Measurements from ENCODE around the gene KIAA1671. TPM values are rescaled to one million over a fixed set of nuclear protein-coding genes. Genes with fewer than 3 reads are reported as not detected.

Gene KIAA1671
- polyA plus RNA-seq, 1 donor (not counting 4 experiments of a cell fraction or from before 2014, with no cell fraction given) = 17.4 TPM

DNA sequence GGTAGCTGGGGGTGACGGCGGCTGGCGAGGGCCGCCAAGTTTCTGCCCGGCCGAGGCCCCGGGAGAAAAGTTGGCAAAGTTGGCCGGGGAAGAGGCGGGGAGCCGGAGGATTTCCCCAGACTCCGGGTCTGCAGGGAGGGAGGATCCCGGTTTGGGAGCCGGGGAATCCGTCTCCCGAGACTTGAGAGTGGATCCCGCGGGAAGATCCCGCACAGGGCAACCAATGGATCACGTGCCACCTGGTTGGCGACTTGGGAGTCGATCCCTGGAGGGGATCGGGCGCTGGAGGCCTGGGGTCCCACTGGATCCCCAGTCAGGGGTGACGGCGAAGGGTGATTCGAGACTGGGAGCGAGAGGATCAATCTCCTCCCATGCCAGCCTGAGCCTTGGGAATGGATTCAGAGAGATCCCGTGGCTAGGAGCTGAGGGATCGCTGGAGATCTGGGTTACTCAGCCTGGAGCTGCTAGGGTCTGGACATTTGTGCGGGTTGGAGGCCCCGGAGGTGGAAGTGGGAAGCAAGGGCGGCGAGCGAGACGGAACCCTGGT is 394 bp downstream of the KIAA1671 start:
- Histone ChIP-seq H2AFZ (ENCODE audit: control insufficient read depth, low read length) (peak overlapping the region; percentile 87), H3K4me3 (ENCODE audit: control insufficient read depth in 2 of 3, extremely low read depth in 1 of 3, insufficient read depth in 2 of 3, low read depth in 1 of 3, low read length in 3 of 3) (peak overlapping the region; percentile 80 to 92 (median 91)), H3K9me1 (ENCODE audit: control insufficient read depth, extremely low read depth, insufficient read depth, low read length) (no peaks in the 10 kb centered on the region), H3K9ac (ENCODE audit: control insufficient read depth, extremely low read depth, insufficient read depth, low read length) (peak overlapping the region; percentile 99), H3K4me2 (ENCODE audit: control insufficient read depth, extremely low read depth, insufficient read depth, low read depth, low read length) (peak overlapping the region; percentile 92), H3K9me3 (ENCODE audit: control insufficient read depth, low read depth, low read length) (no peaks in the 10 kb centered on the region), H3K27ac (ENCODE audit: control insufficient read depth, insufficient read depth, low read length) (peak overlapping the region; percentile 93), H4K20me1 (ENCODE audit: control insufficient read depth, extremely low read depth, insufficient read depth, low read length) (no peaks in the 10 kb centered on the region), H3K4me1 (ENCODE audit: control insufficient read depth, extremely low read depth, insufficient read depth, low read length) (peaks cover 43% of the 10 kb centered on the region), H3K79me2 (ENCODE audit: control insufficient read depth, insufficient read depth, low read length) (peaks cover 44% of the 10 kb centered on the region), H3K27me3 (ENCODE audit: control insufficient read depth, extremely low read depth, insufficient read depth, low read length) (no peaks in the 10 kb centered on the region), H3K36me3 (ENCODE audit: control insufficient read depth in 2 of 2, extremely low read depth in 1 of 2, insufficient read depth in 2 of 2, low read length in 2 of 2) (peaks cover 0 to under 1% of the 10 kb centered on the region in 2 experiments)
- DNase-seq (ENCODE audit: low read depth, low spot score) (no peak), FAIRE-seq (no peak)
- TF ChIP-seq, protein P1, sequence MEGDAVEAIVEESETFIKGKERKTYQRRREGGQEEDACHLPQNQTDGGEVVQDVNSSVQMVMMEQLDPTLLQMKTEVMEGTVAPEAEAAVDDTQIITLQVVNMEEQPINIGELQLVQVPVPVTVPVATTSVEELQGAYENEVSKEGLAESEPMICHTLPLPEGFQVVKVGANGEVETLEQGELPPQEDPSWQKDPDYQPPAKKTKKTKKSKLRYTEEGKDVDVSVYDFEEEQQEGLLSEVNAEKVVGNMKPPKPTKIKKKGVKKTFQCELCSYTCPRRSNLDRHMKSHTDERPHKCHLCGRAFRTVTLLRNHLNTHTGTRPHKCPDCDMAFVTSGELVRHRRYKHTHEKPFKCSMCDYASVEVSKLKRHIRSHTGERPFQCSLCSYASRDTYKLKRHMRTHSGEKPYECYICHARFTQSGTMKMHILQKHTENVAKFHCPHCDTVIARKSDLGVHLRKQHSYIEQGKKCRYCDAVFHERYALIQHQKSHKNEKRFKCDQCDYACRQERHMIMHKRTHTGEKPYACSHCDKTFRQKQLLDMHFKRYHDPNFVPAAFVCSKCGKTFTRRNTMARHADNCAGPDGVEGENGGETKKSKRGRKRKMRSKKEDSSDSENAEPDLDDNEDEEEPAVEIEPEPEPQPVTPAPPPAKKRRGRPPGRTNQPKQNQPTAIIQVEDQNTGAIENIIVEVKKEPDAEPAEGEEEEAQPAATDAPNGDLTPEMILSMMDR (optimal IDR thresholded peaks at IDR 0.05 in 1 of 3, IDR thresholded peaks at IDR 0.05 in 1 of 3, conservative IDR thresholded peaks at IDR 0.05 in 1 of 3; ENCODE audit: extremely low read depth in 1 of 3, insufficient read depth in 2 of 3, low read length in 3 of 3) = no peak
- no peak for TF ChIP-seq EZH2 (IDR thresholded peaks at IDR 0.05; ENCODE audit: low read length)
- dilution Hi-C loops (cut with MboI; ENCODE audit: extremely low pct_ligation_motif_present, low sequenced_read_pairs) = no loop called here

DNA sequence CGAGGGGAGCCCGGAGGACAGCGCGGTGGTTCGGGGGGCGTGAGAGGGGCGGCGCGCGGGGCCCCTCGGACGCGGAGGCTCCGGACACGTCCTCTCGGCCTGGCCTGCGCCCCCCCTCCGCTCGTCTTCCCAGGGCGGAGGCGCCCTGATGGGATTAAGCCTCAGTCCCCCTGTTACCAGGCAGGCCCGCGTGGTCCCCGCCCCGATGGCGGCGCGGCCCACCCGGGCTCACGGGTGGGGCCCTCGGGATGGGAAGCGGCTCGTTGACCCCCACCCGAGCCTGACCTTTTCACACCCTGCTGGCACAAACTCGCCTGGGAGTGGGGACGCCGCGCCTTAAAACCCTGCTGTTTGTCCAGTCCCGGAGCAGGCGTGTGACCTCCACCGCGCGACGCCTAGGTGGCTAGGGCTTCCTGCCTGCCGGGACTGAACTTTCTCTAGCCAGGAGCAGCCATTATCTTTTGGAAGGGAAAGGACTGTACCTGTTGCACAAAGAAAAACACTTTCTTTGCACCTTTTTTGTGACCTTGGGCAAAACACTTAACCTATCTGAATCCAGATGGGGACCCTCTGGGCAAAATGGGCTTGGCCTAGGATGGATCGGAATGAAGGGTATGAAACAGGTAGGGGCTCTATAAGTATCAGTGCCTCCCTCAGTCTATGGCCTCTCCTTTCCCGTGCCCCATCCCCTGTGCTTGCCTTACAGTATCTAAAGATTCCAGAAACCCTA is 1.0 kb downstream of the KIAA1671 start:
- H3K27me3 ChIP-seq (ENCODE audit: control insufficient read depth, extremely low read depth, insufficient read depth, low read length) = no peaks in the 10 kb centered on the region
- peak overlapping the region; percentile 99 for H3K9ac ChIP-seq (ENCODE audit: control insufficient read depth, extremely low read depth, insufficient read depth, low read length)
- FAIRE-seq = peak; percentile 70
- dilution Hi-C loops (cut with MboI; ENCODE audit: extremely low pct_ligation_motif_present, low sequenced_read_pairs) = no loop called here
- H3K4me1 ChIP-seq (ENCODE audit: control insufficient read depth, extremely low read depth, insufficient read depth, low read length) = peaks cover 46% of the 10 kb centered on the region
- peaks cover 47% of the 10 kb centered on the region for H3K79me2 ChIP-seq (ENCODE audit: control insufficient read depth, insufficient read depth, low read length)
- TF ChIP-seq, protein P1 (optimal IDR thresholded peaks at IDR 0.05 in 1 of 3, IDR thresholded peaks at IDR 0.05 in 1 of 3, conservative IDR thresholded peaks at IDR 0.05 in 1 of 3; ENCODE audit: extremely low read depth in 1 of 3, insufficient read depth in 2 of 3, low read length in 3 of 3) = no peak
- no peak for TF ChIP-seq EZH2 (IDR thresholded peaks at IDR 0.05; ENCODE audit: low read length)
- H3K9me1 ChIP-seq (ENCODE audit: control insufficient read depth, extremely low read depth, insufficient read depth, low read length) = no peaks in the 10 kb centered on the region
- peak overlapping the region; percentile 80 to 92 (median 91) for H3K4me3 ChIP-seq (ENCODE audit: control insufficient read depth in 2 of 3, extremely low read depth in 1 of 3, insufficient read depth in 2 of 3, low read depth in 1 of 3, low read length in 3 of 3)
- H3K4me2 ChIP-seq (ENCODE audit: control insufficient read depth, extremely low read depth, insufficient read depth, low read depth, low read length) = peak overlapping the region; percentile 92
- H3K36me3 ChIP-seq (ENCODE audit: control insufficient read depth in 2 of 2, extremely low read depth in 1 of 2, insufficient read depth in 2 of 2, low read length in 2 of 2) = peaks cover 0 to 1% of the 10 kb centered on the region in 2 experiments
- H3K9me3 ChIP-seq (ENCODE audit: control insufficient read depth, low read depth, low read length) = no peaks in the 10 kb centered on the region
- H4K20me1 ChIP-seq (ENCODE audit: control insufficient read depth, extremely low read depth, insufficient read depth, low read length) = no peaks in the 10 kb centered on the region
- DNase-seq (ENCODE audit: low read depth, low spot score) = no peak
- peak overlapping the region; percentile 87 for H2AFZ ChIP-seq (ENCODE audit: control insufficient read depth, low read length)
- peak overlapping the region; percentile 93 for H3K27ac ChIP-seq (ENCODE audit: control insufficient read depth, insufficient read depth, low read length)

All from keratinocyte (primary cell).